ENCODE results near the gene MIOS.

The MIOS gene

GRCh38 chr7:7566651-7567611, at the start of gene MIOS:
Gene MIOS, plus strand, starts transcription at chr7:7566884. Its CDS starts 5,592 bp downstream, at chr7:7572476.
- in situ Hi-C loops (cut with HindIII; ENCODE audit: low sequenced_read_pairs), result no loop called here
- H3K4me3 ChIP-seq (ENCODE audit: low read depth, low read length), result peak within 1 kb of the TSS; percentile 59

GRCh38 chr7:7517754-7518153, 48.9 kb upstream of the MIOS start:
- H3K4me3 ChIP-seq (ENCODE audit: low read depth, low read length), result no peak overlapping the region
- in situ Hi-C loops (cut with HindIII; ENCODE audit: low sequenced_read_pairs), result no loop called here
- no peak for DNase-seq (ENCODE audit: low read depth, low spot score)
- TF ChIP-seq, protein P1, sequence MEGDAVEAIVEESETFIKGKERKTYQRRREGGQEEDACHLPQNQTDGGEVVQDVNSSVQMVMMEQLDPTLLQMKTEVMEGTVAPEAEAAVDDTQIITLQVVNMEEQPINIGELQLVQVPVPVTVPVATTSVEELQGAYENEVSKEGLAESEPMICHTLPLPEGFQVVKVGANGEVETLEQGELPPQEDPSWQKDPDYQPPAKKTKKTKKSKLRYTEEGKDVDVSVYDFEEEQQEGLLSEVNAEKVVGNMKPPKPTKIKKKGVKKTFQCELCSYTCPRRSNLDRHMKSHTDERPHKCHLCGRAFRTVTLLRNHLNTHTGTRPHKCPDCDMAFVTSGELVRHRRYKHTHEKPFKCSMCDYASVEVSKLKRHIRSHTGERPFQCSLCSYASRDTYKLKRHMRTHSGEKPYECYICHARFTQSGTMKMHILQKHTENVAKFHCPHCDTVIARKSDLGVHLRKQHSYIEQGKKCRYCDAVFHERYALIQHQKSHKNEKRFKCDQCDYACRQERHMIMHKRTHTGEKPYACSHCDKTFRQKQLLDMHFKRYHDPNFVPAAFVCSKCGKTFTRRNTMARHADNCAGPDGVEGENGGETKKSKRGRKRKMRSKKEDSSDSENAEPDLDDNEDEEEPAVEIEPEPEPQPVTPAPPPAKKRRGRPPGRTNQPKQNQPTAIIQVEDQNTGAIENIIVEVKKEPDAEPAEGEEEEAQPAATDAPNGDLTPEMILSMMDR (IDR thresholded peaks at IDR 0.05; ENCODE audit: low read depth, low read length), result no peak

More at GRCh38 chr7:7566651-7567611, at the start of gene MIOS:
- TF ChIP-seq, protein P1 (IDR thresholded peaks at IDR 0.05; ENCODE audit: low read depth, low read length), result no peak
- peak; percentile 75 for DNase-seq (ENCODE audit: low read depth, low spot score)

GRCh38 chr7:7519056-7519455, 47.6 kb upstream of the MIOS start:
- H3K4me3 ChIP-seq (ENCODE audit: low read depth, low read length), result no peak overlapping the region
- in situ Hi-C loops (cut with HindIII; ENCODE audit: low sequenced_read_pairs), result no loop called here
- TF ChIP-seq, protein P1 (IDR thresholded peaks at IDR 0.05; ENCODE audit: low read depth, low read length), result no peak
- DNase-seq (ENCODE audit: low read depth, low spot score), result no peak

DNA sequence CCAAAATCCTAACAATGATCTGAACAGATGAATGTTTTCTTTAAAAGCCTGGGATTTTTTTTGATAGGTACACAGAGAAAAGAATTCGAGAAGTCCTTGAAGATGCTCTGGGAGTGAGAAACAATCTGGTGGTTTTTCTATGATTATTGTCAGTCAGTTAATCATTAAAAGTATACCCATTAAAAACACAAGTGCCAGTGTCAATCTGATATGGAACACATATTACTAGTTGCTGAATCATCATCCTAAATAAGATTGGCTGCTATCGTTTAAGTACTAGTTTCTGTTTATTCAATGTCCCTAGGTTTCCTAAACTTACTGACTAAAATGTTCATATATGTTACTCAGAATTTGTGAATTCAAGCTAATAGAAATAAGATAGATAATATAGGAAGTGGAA, 47.2 kb upstream of the MIOS start:
- no peak for DNase-seq (ENCODE audit: low read depth, low spot score)
- TF ChIP-seq, protein P1 (IDR thresholded peaks at IDR 0.05; ENCODE audit: low read depth, low read length), result no peak
- in situ Hi-C loops (cut with HindIII; ENCODE audit: low sequenced_read_pairs), result no loop called here
- H3K4me3 ChIP-seq (ENCODE audit: low read depth, low read length), result no peak overlapping the region

DNA sequence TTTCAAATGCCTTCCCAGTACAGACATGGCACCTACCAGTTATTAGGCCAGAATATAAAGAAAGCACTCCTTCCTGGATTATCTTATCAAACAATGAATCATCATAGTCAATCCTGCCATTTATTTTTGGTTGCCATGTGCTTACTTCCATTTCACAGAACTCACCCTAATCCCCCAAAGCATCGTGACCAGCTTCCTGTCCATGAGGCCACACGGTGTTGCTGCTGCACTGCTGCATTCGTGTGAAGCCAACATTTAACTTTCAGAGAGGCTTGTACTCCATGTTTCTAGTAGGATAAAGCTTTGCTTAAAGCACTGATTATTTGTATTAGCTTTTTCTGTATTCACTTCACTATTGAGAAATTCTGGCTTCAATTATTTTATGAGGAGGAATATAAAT, 45.4 kb upstream of the MIOS start:
- DNase-seq (ENCODE audit: low read depth, low spot score), result no peak
- H3K4me3 ChIP-seq (ENCODE audit: low read depth, low read length), result no peak overlapping the region
- TF ChIP-seq, protein P1 (IDR thresholded peaks at IDR 0.05; ENCODE audit: low read depth, low read length), result no peak
- in situ Hi-C loops (cut with HindIII; ENCODE audit: low sequenced_read_pairs), result no loop called here

DNA sequence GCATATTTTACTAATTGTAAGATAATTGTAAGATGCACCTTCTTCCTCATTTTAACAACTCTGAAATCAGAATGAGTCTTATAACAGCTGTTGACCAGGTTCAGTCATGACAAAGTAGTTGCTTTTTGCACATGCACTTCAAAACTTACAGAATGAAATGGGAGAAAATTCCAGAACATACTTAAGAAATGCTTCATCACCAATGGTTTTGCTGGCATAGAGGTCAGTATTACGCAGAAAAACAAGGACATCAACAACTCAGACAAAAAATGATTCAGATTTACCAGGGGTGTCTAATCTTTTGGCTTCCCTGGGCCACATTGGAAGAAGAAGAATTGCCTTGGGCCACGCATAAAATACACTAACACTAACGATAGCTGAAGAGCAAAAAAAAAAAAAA, 44.3 kb upstream of the MIOS start:
- in situ Hi-C loops (cut with HindIII; ENCODE audit: low sequenced_read_pairs), result no loop called here
- H3K4me3 ChIP-seq (ENCODE audit: low read depth, low read length), result no peak overlapping the region
- TF ChIP-seq, protein P1 (IDR thresholded peaks at IDR 0.05; ENCODE audit: low read depth, low read length), result no peak
- no peak for DNase-seq (ENCODE audit: low read depth, low spot score)

All from astrocyte of the spinal cord (primary cell).